ENCODE results near the gene SCAMP5.

- no peak for TF ChIP-seq CTCF (IDR thresholded peaks at IDR 0.05)
- TF ChIP-seq ZFX (IDR thresholded peaks at IDR 0.05; ENCODE audit: borderline replicate concordance): no peak
Measured at GRCh38 chr15:74995779-74996765, 709 bp downstream of the SCAMP5 start.
